HepG2 (cell line): ENCODE measurements around the gene MEIOC. TPM values are rescaled to one million over a fixed set of nuclear protein-coding genes. Genes with fewer than 3 reads are reported as not detected.

Experiments used
- BRF2 ChIP-seq: sonication (generic); formaldehyde crosslinking; IDR thresholded peaks from 2 replicates; pipeline ENCODE4 v1.8.1; 2022; ENCODE audit warnings: mild to moderate bottlenecking, missing genetic modification reagents
- FOXA1 ChIP-seq, 2 experiments: fragments of 450-650 bp in 1 of 2; sonication (generic) in 1 of 2; formaldehyde crosslinking in 1 of 2; IDR thresholded peaks; 2 replicates each; pipeline versions ENCODE4 v1.4.0 to v1.6.1; 2016 to 2020; ENCODE audit warnings: missing genetic modification reagents in 1 of 2
- KLF6 ChIP-seq: IDR thresholded peaks from 2 replicates; pipeline ENCODE4 v1.8.0; 2016; ENCODE audit warnings: missing biosample characterization, missing genetic modification reagents
- MAZ ChIP-seq, 2 experiments: sonication (generic) in 1 of 2; formaldehyde crosslinking in 1 of 2; IDR thresholded peaks; 2 replicates each; pipeline versions ENCODE4 v1.5.0 to v1.6.1; 2012 to 2020; ENCODE audit warnings: low read depth in 2 of 2, mild to moderate bottlenecking in 2 of 2, borderline replicate concordance in 1 of 2, improper control_type of control experiment in 1 of 2, low read length in 1 of 2, missing genetic modification reagents in 1 of 2, moderate library complexity in 1 of 2
- MTF2 ChIP-seq: sonication (generic); formaldehyde crosslinking; IDR thresholded peaks from 2 replicates; pipeline ENCODE4 v1.5.0; 2020; ENCODE audit warnings: missing genetic modification reagents, borderline replicate concordance
- NCOA1 ChIP-seq: sonication (generic); formaldehyde crosslinking; IDR thresholded peaks from 2 replicates; pipeline ENCODE4 v1.9.0; 2021; ENCODE audit warnings: missing genetic modification reagents
- NFAT5 ChIP-seq: sonication (generic); formaldehyde crosslinking; IDR thresholded peaks from 2 replicates; pipeline ENCODE4 v1.4.0; 2020; ENCODE audit warnings: missing genetic modification reagents
- PREB ChIP-seq: sonication (generic); formaldehyde crosslinking; IDR thresholded peaks from 2 replicates; pipeline ENCODE4 v1.4.0; 2020; ENCODE audit warnings: missing genetic modification reagents
- PRPF4 ChIP-seq: fragments of 200-400 bp; formaldehyde crosslinking; IDR thresholded peaks from 2 replicates; pipeline ENCODE4 v1.6.1; 2016; ENCODE audit warnings: low read length, low read depth; ENCODE audit not compliant: poor library complexity, severe bottlenecking
- SRY ChIP-seq: sonication (generic); formaldehyde crosslinking; IDR thresholded peaks from 2 replicates; pipeline ENCODE4 v1.8.0; 2022; ENCODE audit warnings: mild to moderate bottlenecking, missing genetic modification reagents
- ZNF143 ChIP-seq: sonication (generic); formaldehyde crosslinking; IDR thresholded peaks from 2 replicates; pipeline ENCODE4 v1.4.0; 2020; ENCODE audit warnings: missing genetic modification reagents
- ZNF510 ChIP-seq: sonication (generic); formaldehyde crosslinking; IDR thresholded peaks from 2 replicates; pipeline ENCODE4 v1.4.0; 2020; ENCODE audit warnings: low read depth, mild to moderate bottlenecking, missing genetic modification reagents
- ZNF629 ChIP-seq: sonication (generic); formaldehyde crosslinking; conservative IDR thresholded peaks from 2 replicates; pipeline ENCODE4 v1.5.0; 2020; ENCODE audit warnings: missing genetic modification reagents
- ZNF749 ChIP-seq: sonication (generic); formaldehyde crosslinking; IDR thresholded peaks from 2 replicates; pipeline ENCODE4 v1.8.0; 2022; ENCODE audit warnings: mild to moderate bottlenecking, missing genetic modification reagents, moderate library complexity, borderline replicate concordance
- ZNF841 ChIP-seq: sonication (generic); formaldehyde crosslinking; IDR thresholded peaks from 2 replicates; pipeline ENCODE4 v1.8.1; 2023; ENCODE audit warnings: missing genetic modification reagents, borderline replicate concordance
- ZSCAN31 ChIP-seq: sonication (generic); formaldehyde crosslinking; IDR thresholded peaks from 2 replicates; pipeline ENCODE4 v1.5.0; 2020; ENCODE audit warnings: low read depth, mild to moderate bottlenecking, missing genetic modification reagents
- polyA plus RNA-seq, 8 experiments: library from polyadenylated mRNA; depleted of rRNA in 3 of 8; stranded (reverse) in 7 of 8; unstranded in 1 of 8; fragments of >200 nt; fragmentation: Illumina TruSeq in 4 of 8; extraction: Trizol in 4 of 8; gene quantifications; 2 replicates each; pipeline versions ENCODE4 v1.2.1 to v1.2.3, GENCODE V29; 2011 to 2016; ENCODE audit warnings: low read depth in 4 of 8, missing spikeins in 1 of 8, mixed read lengths in 1 of 8; ENCODE audit not compliant: insufficient read depth in 1 of 8
- total RNA-seq, 5 experiments: library from RNA; depleted of rRNA; stranded (reverse); fragments of >200 nt; fragmentation: Illumina TruSeq; extraction: Trizol; gene quantifications; 2 replicates each; pipeline ENCODE4 v1.2.3, GENCODE V29; 2016; ENCODE audit warnings: low read depth in 1 of 5
- TF ChIP-seq, protein P1 (sequence below): IDR thresholded peaks from 2 replicates; pipeline ENCODE4 v1.6.1; 2016; ENCODE audit warnings: mild to moderate bottlenecking, missing biosample characterization, missing genetic modification reagents

Gene MEIOC
- total and polyA plus RNA-seq, 2 of the 13 experiments (the other 11 are each of a cell fraction or from before 2014, with no cell fraction given), result 0.04 to 0.15 TPM

- TF ChIP-seq KLF6 (CRISPR knock-in tag), result peak; percentile 47
- no peak for TF ChIP-seq ZNF749 (CRISPR knock-in tag)
- no peak for TF ChIP-seq NFAT5 (CRISPR knock-in tag)
- peak; percentile 66; the same call in 1 of the 2 replicates for TF ChIP-seq BRF2 (CRISPR knock-in tag)
- no peak for TF ChIP-seq ZNF629
- TF ChIP-seq ZNF143 (CRISPR knock-in tag), result no peak
- TF ChIP-seq SRY (CRISPR knock-in tag), result 0 out of 2 replicates have a peak, but pooled peaks have one; percentile 23
- TF ChIP-seq MAZ (IDR thresholded peaks at IDR 0.05; ENCODE audit: borderline replicate concordance, low read depth, low read length), result peak; percentile 41; the same call in 1 of the 2 replicates
- TF ChIP-seq MAZ (CRISPR knock-in tag; IDR thresholded peaks at IDR 0.05; ENCODE audit: low read depth), result no peak; the same call in 1 of the 2 replicates
- 0 out of 2 replicates have a peak, but pooled peaks have one; percentile 49 for TF ChIP-seq MTF2 (CRISPR knock-in tag)
- TF ChIP-seq ZNF510 (CRISPR knock-in tag), result 0 out of 2 replicates have a peak, but pooled peaks have one; percentile 70
- TF ChIP-seq PREB (CRISPR knock-in tag), result no peak
- no peak for TF ChIP-seq ZNF841 (CRISPR knock-in tag)
- no peak for TF ChIP-seq FOXA1 (IDR thresholded peaks at IDR 0.05)
- no peak for TF ChIP-seq FOXA1 (CRISPR knock-in tag; IDR thresholded peaks at IDR 0.05)
- TF ChIP-seq PRPF4, result no peak
- TF ChIP-seq, protein P1, sequence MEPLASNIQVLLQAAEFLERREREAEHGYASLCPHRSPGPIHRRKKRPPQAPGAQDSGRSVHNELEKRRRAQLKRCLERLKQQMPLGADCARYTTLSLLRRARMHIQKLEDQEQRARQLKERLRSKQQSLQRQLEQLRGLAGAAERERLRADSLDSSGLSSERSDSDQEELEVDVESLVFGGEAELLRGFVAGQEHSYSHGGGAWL, result 0 out of 2 replicates have a peak, but pooled peaks have one; percentile 45
- no peak for TF ChIP-seq ZSCAN31
- TF ChIP-seq NCOA1 (CRISPR knock-in tag), result 0 out of 2 replicates have a peak, but pooled peaks have one; percentile 40
These were observed 52.4 kb downstream of the MEIOC start, which contains the start of gene DBF4B (continued) for GRCh38 chr17:44708401-44709263.
